DMS153 treated with DMSO at 0.1 percent for 48 hours (cell line): ENCODE measurements around the gene CUEDC1.
A peak's percentile ranks its signal among the peaks of the same experiment; 100 is the strongest.
"Not testable (repeated sequence)": the region's sequence is repeated elsewhere in the genome, so short reads cannot be mapped to it uniquely, and the experiment has no call there.

Experiments used
- DNase-seq: peaks from one replicate; lab custom pipeline; 2025; ENCODE audit not compliant: unreplicated experiment; lab: John Stamatoyannopoulos, UW

The CUEDC1 gene

DNA sequence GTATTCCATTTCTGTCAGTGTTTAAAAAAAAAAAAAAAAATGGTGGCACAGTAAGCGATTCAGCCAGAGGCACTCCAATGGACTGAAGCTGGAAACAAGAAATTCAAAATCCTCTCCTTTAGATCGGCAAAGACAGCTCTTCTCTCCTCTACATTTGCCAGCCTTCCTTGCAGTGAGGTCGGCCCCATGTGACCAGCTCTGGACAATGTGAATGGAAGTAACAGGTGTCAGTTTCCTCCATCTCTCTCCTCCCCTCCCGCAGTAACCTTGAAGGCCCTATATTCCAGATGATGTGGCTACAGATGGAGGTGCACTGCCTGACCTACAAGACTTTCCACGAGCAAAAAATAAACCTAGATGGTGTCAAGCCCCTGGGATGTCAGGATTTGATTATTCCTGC lies 15.0 kb downstream of the CUEDC1 start:
- peak; percentile 74 for DNase-seq

DNA sequence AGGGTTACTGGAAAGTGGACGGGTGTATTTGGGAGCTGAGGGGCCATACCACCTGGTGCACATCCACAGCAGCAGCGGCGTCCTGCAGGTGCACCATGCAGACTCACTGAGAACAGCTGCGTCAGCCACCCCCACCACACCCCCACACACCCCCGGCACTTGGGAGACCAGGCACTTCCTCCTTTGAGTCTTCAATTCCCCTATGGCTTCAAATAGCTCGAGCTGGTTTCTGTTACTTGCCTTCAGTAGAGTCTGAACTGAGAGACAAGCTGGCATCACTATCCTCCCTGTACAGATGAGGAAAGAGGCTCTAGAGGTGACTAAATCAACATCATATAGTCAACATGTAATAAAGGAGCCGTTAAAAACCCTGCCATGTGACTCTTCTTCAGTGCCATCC lies 15.4 kb downstream of the CUEDC1 start:
- DNase-seq = peak; percentile 83

DNA sequence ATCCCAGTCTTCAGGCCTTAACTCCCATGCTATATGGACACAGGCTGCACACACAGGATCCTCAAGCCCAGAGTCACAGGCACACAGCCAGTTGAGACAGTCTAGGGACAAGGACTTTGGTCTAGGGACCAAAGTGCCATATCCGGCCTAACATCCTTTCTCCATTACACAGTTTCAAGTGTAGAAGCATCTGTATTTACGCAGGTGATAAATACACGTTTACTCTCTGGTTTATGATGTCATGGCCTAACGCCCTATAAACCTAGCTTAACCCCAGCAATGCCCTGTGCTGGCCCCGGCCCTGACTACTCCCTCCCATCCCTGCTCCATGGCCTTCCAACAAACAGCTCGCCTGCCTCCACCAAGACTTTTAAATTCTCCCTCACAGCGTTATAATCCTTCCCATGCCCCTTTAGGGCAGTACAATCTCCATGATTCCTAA lies 17.1 kb downstream of the CUEDC1 start:
- DNase-seq = peak; percentile 81

- no peak for DNase-seq
These were observed 17.7 kb downstream of the CUEDC1 start for GRCh38 chr17:57937492-57937891.

- no peak for DNase-seq
These were observed 19.1 kb downstream of the CUEDC1 start for GRCh38 chr17:57935833-57936807.

DNA sequence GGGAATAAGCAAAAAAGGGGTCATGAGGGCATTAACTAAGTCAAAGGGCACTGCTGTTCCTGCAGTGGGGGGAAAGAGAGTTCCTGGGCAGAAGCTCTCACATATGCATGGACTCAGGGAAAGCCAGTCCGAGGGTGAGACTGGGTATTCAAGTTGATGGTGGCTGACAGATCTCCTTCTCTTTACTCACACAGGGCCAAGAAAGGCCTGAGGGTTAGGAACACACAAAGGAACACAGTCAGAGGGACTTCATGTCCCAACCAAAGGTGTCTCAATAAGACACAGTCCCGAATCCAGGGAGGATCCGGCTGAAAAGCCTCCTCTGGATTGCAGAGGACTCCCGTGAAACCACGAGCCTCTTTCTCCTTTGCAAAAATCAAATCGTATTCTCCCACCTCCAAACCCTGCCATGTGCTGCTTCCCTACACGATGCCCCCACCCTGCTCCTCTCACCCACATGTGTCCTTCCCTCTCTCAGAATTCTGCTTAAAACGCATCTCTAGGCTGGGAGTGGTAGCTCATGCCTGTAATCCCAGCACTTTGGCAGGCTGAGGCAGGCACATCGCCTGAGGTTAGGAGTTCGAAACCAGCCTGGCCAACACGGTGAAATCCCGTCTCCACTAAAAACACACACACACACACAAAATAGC lies 23.6 kb downstream of the CUEDC1 start:
- no peak for DNase-seq

- DNase-seq = no peak
These were observed 25.0 kb downstream of the CUEDC1 start for GRCh38 chr17:57930239-57930638.

DNA sequence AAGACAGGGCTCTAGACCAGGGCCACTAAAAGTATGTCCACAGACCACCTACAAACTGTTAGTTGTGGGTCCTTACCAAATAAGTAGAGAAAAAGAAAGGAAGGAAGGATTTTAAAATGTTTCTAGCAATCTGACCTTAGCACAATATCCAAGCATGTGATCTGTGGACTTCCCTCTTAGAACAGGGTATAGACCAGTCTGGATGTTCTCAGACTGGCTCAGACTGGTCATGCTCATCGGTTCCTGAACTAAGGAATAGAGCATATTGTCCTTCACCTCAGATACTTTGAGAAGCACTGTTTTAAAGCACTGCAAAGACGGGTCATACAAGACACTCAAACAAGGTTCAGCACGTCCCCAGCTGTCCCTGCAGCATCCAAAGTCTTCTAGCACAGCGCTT lies 25.8 kb downstream of the CUEDC1 start:
- no peak for DNase-seq

- DNase-seq = no peak
These were observed 26.3 kb downstream of the CUEDC1 start for GRCh38 chr17:57928928-57929327.

- peak; percentile 73 for DNase-seq
These were observed 28.0 kb downstream of the CUEDC1 start for GRCh38 chr17:57927048-57927723.

- DNase-seq = no peak
These were observed 28.5 kb downstream of the CUEDC1 start for GRCh38 chr17:57926723-57927047.

- DNase-seq = no peak
These were observed 29.7 kb downstream of the CUEDC1 start for GRCh38 chr17:57925361-57925990.

DNA sequence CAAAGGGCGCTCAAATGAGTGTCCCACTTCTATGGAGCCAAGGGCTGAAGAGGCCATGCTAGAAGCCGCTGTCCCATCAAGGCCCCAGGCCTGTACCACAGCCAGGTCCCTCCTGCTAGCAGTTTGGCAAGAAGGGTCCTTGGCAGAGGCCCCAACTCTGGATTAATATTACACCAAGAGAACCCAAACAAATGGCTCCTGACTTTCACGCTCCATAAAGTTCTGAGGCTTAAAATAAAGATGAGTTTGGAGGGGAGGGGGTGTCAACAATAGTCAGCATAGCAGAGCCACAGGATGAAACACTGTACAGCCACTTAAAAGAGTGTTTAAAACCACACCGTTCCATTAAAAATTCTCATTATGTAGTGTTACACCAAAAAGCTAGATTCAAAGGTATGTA lies 30.5 kb downstream of the CUEDC1 start:
- DNase-seq = no peak

- DNase-seq = no peak
These were observed 31.9 kb downstream of the CUEDC1 start for GRCh38 chr17:57923182-57923872.

GRCh38 chr17:57922745-57923144 lies 32.5 kb downstream of the CUEDC1 start:
- DNase-seq = not testable (repeated sequence)

GRCh38 chr17:57920916-57921703 lies 34.1 kb downstream of the CUEDC1 start:
- no peak for DNase-seq

GRCh38 chr17:57919918-57920317 lies 35.3 kb downstream of the CUEDC1 start:
- no peak for DNase-seq

DNA sequence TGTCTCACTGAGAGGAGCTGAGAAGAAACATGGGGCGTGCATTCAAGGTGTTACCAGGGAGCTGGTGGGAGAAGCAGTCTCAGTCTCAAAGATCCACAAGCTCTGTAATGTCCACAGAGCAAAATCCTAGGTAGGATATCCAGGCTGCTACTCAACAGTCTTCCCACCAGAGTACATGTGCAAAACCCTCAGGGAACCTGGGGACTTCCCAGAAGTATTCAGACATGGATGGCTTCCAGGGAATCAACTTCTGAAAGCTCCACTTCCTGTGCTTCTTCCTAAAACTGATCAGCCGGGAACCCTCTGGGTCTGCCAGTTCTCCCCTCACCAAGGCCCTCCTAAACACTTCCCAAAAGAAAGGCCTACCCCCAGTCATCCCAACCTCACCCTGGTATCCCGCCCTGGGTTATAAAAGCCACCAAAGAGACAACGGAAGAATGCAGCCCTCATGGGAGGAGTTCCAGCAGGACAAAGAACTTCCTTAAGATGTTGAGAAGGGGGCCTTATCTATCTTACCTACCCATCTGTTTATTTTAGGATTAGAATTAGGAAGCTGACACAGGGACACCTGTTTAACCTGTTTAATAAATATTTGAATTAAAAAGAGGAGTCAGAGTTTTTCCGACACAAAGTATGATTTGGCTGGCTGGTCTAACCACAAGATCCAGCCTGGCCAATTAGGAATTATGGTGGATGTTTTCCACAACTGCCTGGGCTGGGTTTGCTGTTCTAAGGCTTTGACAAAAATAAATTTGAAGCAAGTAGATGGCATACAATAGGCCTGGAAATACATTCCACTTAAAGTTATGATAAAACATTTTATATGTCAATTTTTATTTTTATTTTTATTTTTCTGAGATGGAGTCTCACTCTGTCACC lies 37.0 kb downstream of the CUEDC1 start:
- no peak for DNase-seq
